ENCODE measurements around the gene GAA. TPM values are rescaled to one million over a fixed set of nuclear protein-coding genes. Genes with fewer than 3 reads are reported as not detected.

Gene GAA
- total and polyA plus RNA-seq, 4 donors, result 13.3 to 58.1 (median 36.5) TPM

GRCh38 chr17:80108036-80108971 lies 6.9 kb downstream of the GAA start:
- Histone ChIP-seq H3K27me3 (ENCODE audit: control insufficient read depth, insufficient read depth, low read length) (no peaks in the 10 kb centered on the region), H3K27ac (ENCODE audit: low read depth, low read length) (no peak overlapping the region), H3K4me1 (ENCODE audit: control insufficient read depth, insufficient read depth, low read length) (peaks cover 32% of the 10 kb centered on the region), H3K36me3 (ENCODE audit: control insufficient read depth, insufficient read depth, low read length) (peaks cover 74% of the 10 kb centered on the region), H3K9me3 (ENCODE audit: control insufficient read depth, insufficient read depth, low read length) (no peaks in the 10 kb centered on the region), H3K4me3 (ENCODE audit: low read depth, low read length) (no peak overlapping the region)
- DNase-seq (ENCODE audit: low read depth in 4 of 6, low spot score in 6 of 6), result no peak
- WGBS (ENCODE audit: insufficient coverage), result 96% methylated on average over 35 of the region's 40 CpGs

DNA sequence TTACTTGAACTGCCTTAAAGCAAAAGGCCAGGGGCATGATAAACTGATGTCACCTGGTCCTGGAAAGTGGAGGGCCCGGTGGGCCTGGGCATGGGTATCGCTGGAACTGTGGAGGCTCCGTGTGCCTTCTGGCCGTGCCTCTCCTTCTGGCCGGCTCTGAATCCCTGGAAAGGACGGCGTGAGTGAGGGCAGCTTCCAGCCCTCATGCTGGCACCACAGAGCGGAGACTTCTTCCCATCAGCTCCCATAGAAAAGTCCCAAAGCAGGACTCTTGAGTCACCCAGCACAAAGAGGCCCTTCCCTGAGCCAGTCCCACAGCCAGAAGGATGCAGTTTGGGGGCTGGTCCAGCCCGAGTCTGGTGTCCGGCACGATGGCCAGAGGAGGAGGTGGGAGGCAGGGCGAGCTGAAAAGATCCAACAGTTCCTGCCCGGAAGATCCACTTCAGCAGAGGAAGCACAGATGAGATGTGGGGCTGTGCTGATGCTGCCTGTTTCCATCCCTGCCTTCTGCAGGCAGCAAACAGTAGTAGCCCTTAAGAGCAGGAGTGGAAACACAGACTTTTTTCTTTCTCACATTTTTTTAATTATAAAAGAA lies 7.8 kb downstream of the GAA start:
- DNase-seq (ENCODE audit: low read depth in 4 of 6, low spot score in 6 of 6), result no peak
- WGBS (ENCODE audit: insufficient coverage), result 94% methylated on average over 11 of the region's 13 CpGs
- no peak overlapping the region for H3K27ac ChIP-seq (ENCODE audit: low read depth, low read length)

GRCh38 chr17:80109713-80110446 lies 8.5 kb downstream of the GAA start:
- Histone ChIP-seq H3K4me1 (ENCODE audit: control insufficient read depth, insufficient read depth, low read length) (peaks cover 16% of the 10 kb centered on the region), H3K9me3 (ENCODE audit: control insufficient read depth, insufficient read depth, low read length) (no peaks in the 10 kb centered on the region), H3K4me3 (ENCODE audit: low read depth, low read length) (no peak overlapping the region), H3K36me3 (ENCODE audit: control insufficient read depth, insufficient read depth, low read length) (peaks cover 70% of the 10 kb centered on the region), H3K27ac (ENCODE audit: low read depth, low read length) (no peak overlapping the region), H3K27me3 (ENCODE audit: control insufficient read depth, insufficient read depth, low read length) (no peaks in the 10 kb centered on the region)
- 90% methylated on average over 30 of the region's 30 CpGs for WGBS (ENCODE audit: insufficient coverage)
- DNase-seq (ENCODE audit: low read depth in 4 of 6, low spot score in 6 of 6), result no peak

More for the DNA sequence above, 7.8 kb downstream of the GAA start:
- H3K9me3 ChIP-seq (ENCODE audit: control insufficient read depth, insufficient read depth, low read length), result no peaks in the 10 kb centered on the region
- peaks cover 75% of the 10 kb centered on the region for H3K36me3 ChIP-seq (ENCODE audit: control insufficient read depth, insufficient read depth, low read length)
- no peak overlapping the region for H3K4me3 ChIP-seq (ENCODE audit: low read depth, low read length)
- H3K27me3 ChIP-seq (ENCODE audit: control insufficient read depth, insufficient read depth, low read length), result no peaks in the 10 kb centered on the region
- peaks cover 23% of the 10 kb centered on the region for H3K4me1 ChIP-seq (ENCODE audit: control insufficient read depth, insufficient read depth, low read length)

- Histone ChIP-seq H3K9me3 (ENCODE audit: control insufficient read depth, insufficient read depth, low read length) (peaks cover 2% of the 10 kb centered on the region), H3K4me1 (ENCODE audit: control insufficient read depth, insufficient read depth, low read length) (peaks cover 10% of the 10 kb centered on the region), H3K27me3 (ENCODE audit: control insufficient read depth, insufficient read depth, low read length) (no peaks in the 10 kb centered on the region), H3K27ac (ENCODE audit: low read depth, low read length) (no peak overlapping the region), H3K36me3 (ENCODE audit: control insufficient read depth, insufficient read depth, low read length) (peaks cover 70% of the 10 kb centered on the region), H3K4me3 (ENCODE audit: low read depth, low read length) (no peak overlapping the region)
- 87% methylated on average over 7 of the region's 9 CpGs for WGBS (ENCODE audit: insufficient coverage)
- no peak for DNase-seq (ENCODE audit: low read depth in 4 of 6, low spot score in 6 of 6)
Measured at GRCh38 chr17:80110447-80110812, 9.0 kb downstream of the GAA start.

GRCh38 chr17:80110927-80111701 lies 9.7 kb downstream of the GAA start:
- Histone ChIP-seq H3K4me1 (ENCODE audit: control insufficient read depth, insufficient read depth, low read length) (peaks cover 4% of the 10 kb centered on the region), H3K9me3 (ENCODE audit: control insufficient read depth, insufficient read depth, low read length) (peaks cover 2% of the 10 kb centered on the region), H3K27ac (ENCODE audit: low read depth, low read length) (no peak overlapping the region), H3K36me3 (ENCODE audit: control insufficient read depth, insufficient read depth, low read length) (peaks cover 69% of the 10 kb centered on the region), H3K4me3 (ENCODE audit: low read depth, low read length) (no peak overlapping the region), H3K27me3 (ENCODE audit: control insufficient read depth, insufficient read depth, low read length) (no peaks in the 10 kb centered on the region)
- no peak for DNase-seq (ENCODE audit: low read depth in 4 of 6, low spot score in 6 of 6)
- WGBS (ENCODE audit: insufficient coverage), result 89% methylated on average over 21 of the region's 21 CpGs

DNA sequence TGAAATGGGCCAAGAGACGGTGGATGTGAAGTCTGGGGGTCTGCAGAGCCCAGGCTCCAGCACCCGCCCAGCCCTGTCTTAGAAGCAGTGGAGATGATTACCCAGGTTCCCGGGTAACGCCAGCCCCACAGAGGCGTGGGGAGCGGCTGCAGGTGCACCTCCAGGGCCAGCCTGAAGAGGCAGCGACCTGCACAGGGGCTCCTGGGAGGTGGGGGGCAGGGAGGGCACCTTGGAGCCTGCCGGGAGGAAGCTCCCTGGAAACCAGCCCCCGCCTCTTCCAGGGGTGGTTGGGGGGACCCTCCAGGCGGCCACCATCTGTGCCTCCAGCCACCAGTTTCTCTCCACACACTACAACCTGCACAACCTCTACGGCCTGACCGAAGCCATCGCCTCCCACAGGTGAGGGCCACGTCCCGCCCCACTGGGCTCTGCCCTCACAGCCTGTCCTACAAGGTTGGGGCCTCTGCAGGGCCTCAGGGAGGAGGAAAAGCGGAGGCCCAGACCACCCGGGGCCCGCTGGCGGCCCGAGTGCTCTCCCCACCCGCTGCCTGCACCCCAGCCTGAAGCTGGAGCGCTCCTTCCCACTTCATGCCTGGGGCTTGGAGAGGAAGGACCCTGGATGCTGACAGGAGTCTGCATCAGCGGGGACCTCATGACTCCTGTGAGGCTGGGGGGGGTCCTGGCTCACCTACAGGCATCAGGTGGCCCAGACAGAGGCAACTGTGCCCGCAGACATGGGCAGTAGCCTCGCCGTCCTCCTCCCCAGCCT lies 10.5 kb downstream of the GAA start:
- 86% methylated on average over 18 of the region's 26 CpGs for WGBS (ENCODE audit: insufficient coverage)
- DNase-seq (ENCODE audit: low read depth in 4 of 6, low spot score in 6 of 6), result no peak
- H3K36me3 ChIP-seq (ENCODE audit: control insufficient read depth, insufficient read depth, low read length), result peaks cover 66% of the 10 kb centered on the region
- peaks cover 2% of the 10 kb centered on the region for H3K9me3 ChIP-seq (ENCODE audit: control insufficient read depth, insufficient read depth, low read length)
- H3K4me1 ChIP-seq (ENCODE audit: control insufficient read depth, insufficient read depth, low read length), result peaks cover 8% of the 10 kb centered on the region
- no peak overlapping the region for H3K4me3 ChIP-seq (ENCODE audit: low read depth, low read length)
- H3K27me3 ChIP-seq (ENCODE audit: control insufficient read depth, insufficient read depth, low read length), result no peaks in the 10 kb centered on the region
- no peak overlapping the region for H3K27ac ChIP-seq (ENCODE audit: low read depth, low read length)

DNA sequence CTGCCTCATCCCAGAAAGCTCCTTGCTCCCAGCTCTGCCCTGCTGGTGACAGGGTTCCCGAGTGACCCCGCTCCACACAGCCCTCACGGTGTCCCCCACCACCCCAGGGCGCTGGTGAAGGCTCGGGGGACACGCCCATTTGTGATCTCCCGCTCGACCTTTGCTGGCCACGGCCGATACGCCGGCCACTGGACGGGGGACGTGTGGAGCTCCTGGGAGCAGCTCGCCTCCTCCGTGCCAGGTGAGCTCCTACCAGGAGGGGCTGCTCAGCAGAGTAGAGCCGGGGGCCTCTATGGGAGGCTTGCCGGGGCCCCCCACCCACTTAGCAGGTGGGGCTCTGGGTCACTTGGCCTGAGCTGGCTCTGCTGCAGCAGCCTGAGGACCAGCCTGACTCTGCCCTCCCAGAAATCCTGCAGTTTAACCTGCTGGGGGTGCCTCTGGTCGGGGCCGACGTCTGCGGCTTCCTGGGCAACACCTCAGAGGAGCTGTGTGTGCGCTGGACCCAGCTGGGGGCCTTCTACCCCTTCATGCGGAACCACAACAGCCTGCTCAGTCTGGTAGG lies 11.2 kb downstream of the GAA start:
- 83% methylated on average over 22 of the region's 24 CpGs for WGBS (ENCODE audit: insufficient coverage)
- Histone ChIP-seq H3K4me1 (ENCODE audit: control insufficient read depth, insufficient read depth, low read length) (peaks cover 11% of the 10 kb centered on the region), H3K4me3 (ENCODE audit: low read depth, low read length) (no peak overlapping the region), H3K27ac (ENCODE audit: low read depth, low read length) (no peak overlapping the region), H3K9me3 (ENCODE audit: control insufficient read depth, insufficient read depth, low read length) (peaks cover 2% of the 10 kb centered on the region), H3K27me3 (ENCODE audit: control insufficient read depth, insufficient read depth, low read length) (no peaks in the 10 kb centered on the region), H3K36me3 (ENCODE audit: control insufficient read depth, insufficient read depth, low read length) (peaks cover 66% of the 10 kb centered on the region)
- DNase-seq (ENCODE audit: low read depth in 4 of 6, low spot score in 6 of 6), result no peak

- no peaks in the 10 kb centered on the region for H3K27me3 ChIP-seq (ENCODE audit: control insufficient read depth, insufficient read depth, low read length)
- H3K9me3 ChIP-seq (ENCODE audit: control insufficient read depth, insufficient read depth, low read length), result peaks cover 2% of the 10 kb centered on the region
- no peak for DNase-seq (ENCODE audit: low read depth in 4 of 6, low spot score in 6 of 6)
- WGBS (ENCODE audit: insufficient coverage), result 78% methylated on average over 12 of the region's 20 CpGs
- H3K36me3 ChIP-seq (ENCODE audit: control insufficient read depth, insufficient read depth, low read length), result peaks cover 66% of the 10 kb centered on the region
- H3K27ac ChIP-seq (ENCODE audit: low read depth, low read length), result no peak overlapping the region
- no peak overlapping the region for H3K4me3 ChIP-seq (ENCODE audit: low read depth, low read length)
- peaks cover 11% of the 10 kb centered on the region for H3K4me1 ChIP-seq (ENCODE audit: control insufficient read depth, insufficient read depth, low read length)
Measured at GRCh38 chr17:80113033-80113484, 11.7 kb downstream of the GAA start.
